ENCODE measurements around the gene MS4A18.

The MS4A18 gene

DNA sequence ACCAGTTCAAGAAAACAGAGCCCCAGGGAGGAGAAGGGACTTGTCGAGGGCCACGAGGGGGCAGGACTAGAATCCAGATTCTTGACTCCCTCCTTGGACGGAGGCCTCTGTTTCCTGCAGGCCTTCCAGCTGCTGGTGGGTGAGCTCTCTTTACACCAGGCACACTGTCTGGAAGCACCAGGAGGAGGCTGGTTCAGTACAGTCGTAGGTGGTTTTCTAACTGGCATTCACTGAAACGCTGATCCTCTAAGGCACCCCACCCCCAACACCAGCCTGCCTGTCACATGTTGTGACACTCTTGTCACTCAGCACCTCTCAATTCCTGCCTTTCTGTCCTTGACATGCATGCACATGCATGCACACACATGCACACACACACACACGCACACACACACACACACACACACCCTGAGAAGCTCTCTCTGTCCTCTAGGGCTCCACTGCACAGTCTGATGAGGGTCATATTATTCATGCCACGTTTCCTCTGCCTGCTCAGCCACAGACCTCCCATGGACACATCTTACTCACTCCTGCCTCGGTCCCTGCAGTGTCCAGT, 61.4 kb downstream of the MS4A18 start:
- no peak for DNase-seq (ENCODE audit: extremely low read depth in 1 of 2, low read depth in 1 of 2)

DNA sequence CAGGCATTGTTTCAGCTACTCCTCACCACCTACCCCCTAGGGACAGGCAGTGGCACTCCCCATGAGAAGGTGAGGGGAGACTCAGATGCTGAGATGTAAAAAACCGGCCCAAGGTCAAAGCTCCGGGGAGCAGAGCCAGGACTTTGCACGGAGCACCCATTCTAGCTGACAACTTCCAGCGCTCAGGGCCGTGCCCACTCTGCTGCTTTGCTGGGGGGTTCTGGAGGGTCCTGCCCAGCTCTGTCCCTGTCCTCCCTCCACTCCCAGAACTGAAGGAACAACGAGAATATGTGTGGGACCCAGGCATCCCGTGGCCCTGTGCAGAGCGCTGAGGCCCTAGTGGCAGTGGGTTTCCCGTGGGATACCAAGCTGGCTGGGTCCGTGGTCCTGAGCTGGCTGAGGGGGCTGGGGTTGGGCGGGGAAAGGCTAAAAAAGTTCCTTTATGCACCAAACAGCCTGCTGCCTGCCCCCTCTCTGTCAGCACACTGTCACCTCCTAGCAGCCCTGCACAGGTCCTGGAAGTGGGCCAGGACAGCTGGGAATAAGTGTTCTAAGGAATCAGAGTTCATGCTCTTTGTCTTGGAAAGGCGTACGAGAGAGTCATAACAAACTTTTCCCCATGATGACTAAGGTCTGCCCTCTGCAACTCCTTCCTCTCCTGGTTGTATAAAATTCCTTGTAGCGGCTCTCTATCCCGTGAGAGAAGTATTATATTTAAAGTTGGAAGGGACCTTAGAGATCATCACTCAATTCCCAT, 62.5 kb downstream of the MS4A18 start:
- DNase-seq (ENCODE audit: extremely low read depth in 1 of 2, low read depth in 1 of 2) = no peak

DNA sequence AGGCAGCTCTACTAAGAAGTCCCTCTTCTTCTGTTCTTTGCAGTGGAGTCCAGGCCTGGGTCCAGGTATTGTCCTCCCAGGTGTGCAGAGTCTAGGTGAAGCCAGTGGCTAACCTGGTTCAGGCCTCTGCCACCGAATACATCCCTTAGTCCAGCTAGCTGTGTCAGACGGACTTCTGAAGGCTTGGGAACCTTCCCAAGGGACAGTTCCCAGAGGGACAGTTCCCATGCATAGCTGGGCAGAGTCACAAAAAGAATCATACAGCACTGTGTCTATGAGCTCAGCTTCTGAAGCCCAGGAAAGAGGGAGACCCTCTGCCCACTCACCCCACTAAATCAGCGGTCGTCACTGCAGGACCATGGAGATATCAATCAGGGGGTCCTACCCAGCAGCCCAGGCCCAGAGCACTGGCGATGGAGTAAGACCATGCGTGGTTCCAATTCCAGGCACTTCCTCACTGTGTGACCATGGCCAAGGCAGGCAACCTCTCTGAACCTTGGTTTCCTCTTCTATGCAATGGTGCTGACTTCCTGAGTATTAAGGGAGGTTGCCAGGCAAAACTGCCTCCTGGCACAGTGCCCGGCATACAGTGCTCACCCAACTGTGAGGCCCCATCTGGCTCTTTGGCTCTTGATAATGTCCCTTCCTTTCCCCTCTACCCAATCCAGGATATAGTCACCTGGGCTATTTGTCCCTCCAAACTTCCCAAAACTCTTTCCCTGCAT, 64.0 kb downstream of the MS4A18 start:
- no peak for DNase-seq (ENCODE audit: extremely low read depth in 1 of 2, low read depth in 1 of 2)

DNA sequence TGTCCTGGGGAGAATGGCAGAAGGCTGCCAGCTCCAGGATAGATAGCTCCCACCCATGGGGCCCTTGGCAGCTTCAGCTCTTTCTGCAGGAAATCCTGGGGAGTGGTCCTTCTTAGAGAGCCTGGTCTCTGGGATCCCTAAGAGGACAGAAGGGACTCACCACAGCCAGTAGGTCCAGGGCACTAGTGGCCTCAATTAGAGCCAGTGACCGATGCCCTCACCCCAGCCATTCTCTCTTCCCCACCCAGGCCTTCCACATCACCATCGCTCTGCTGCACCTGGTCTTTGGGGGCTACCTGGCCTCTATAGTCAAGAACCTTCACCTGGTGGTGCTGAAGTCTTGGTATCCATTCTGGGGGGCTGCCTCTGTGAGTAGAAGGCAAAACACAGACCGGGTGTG, 66.2 kb downstream of the MS4A18 start:
- no peak for DNase-seq (ENCODE audit: extremely low read depth in 1 of 2, low read depth in 1 of 2)

DNA sequence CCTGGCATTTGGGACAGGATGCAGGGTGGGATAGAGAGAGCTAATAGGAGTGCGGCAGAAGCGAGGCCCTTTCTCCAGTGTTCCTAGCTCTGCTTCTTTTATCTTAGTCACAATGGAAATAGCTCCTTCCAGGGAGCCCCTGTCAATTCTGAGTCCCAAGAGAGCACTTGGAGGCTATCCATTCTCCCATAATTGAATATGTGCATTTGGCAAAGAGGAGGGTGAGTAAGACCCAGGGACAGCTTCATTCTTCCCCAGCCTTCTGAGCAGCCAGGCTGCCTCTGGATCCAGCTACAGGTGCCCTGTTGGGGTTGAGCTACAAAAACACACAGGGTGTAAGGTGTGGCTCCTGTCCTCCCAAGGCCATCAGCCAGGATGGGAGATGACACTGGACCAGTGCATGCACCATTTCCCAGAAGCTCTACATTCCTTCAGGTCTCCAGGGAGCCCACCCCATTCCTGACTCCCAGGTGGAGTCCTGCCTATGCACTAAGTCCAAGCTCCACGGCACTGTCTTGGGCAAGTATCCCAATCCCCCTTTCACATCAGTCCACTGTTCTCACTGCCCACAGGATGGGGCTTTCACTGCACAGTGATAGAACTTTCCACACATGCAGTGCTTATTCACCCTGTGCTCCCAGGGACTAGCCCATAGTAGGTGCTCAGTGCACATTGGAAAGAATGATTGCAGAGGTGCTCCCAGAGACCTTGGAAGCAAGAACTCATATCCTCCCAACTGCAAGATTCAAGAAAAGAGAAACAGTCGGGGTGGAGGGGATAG, 66.8 kb downstream of the MS4A18 start:
- DNase-seq (ENCODE audit: extremely low read depth in 1 of 2, low read depth in 1 of 2) = no peak

DNA sequence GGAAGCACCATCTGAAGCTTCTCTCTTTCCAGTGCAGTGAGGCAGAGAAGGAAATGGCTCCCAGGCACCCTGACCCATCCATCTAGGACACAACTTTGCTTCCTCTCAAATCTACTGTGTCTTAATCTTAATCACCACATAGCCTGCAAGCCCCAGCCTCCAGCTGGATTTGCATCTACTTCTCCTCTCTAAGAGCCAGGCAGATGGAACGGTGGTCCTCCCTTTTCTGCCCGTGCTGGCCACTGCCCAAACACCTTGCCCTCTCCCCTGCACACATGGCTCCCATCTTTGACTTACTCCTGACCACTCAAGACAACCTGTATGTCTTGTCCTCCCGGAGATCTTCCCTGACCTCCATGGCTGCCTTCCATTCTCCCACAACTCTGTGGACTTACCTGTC, 68.0 kb downstream of the MS4A18 start:
- no peak for DNase-seq (ENCODE audit: extremely low read depth in 1 of 2, low read depth in 1 of 2)
